Hypothalamus (tissue), 51 donors: ENCODE measurements around the gene AP3B1.

Experiments
- DNase-seq, 51 donors: peaks; one replicate each; lab custom pipeline; 2025; lab: John Stamatoyannopoulos, UW

AP3B1 gene

GRCh38 chr5:78294248-78295034, at the start of gene AP3B1:
Gene AP3B1 (minus strand): TSS chr5:78294698. CDS start chr5:78294579, 119 bp downstream.
- peak; percentile 86 to 99 (median 95) for DNase-seq

- no peak for DNase-seq
These were observed 46.9 kb upstream of the AP3B1 start for GRCh38 chr5:78341440-78341839.

- DNase-seq, result no peak
These were observed 45.3 kb upstream of the AP3B1 start for GRCh38 chr5:78339617-78340436.

GRCh38 chr5:78336698-78337097, 42.2 kb upstream of the AP3B1 start:
- DNase-seq, result no peak

GRCh38 chr5:78335976-78336375, 41.5 kb upstream of the AP3B1 start:
- no peak for DNase-seq

GRCh38 chr5:78334811-78335210, 40.3 kb upstream of the AP3B1 start:
- no peak for DNase-seq

GRCh38 chr5:78331523-78332080, 37.1 kb upstream of the AP3B1 start:
- DNase-seq, result no peak

GRCh38 chr5:78328585-78329173, 34.2 kb upstream of the AP3B1 start:
- no peak for DNase-seq

- DNase-seq, result no peak
These were observed 33.4 kb upstream of the AP3B1 start for GRCh38 chr5:78327761-78328510.

GRCh38 chr5:78326930-78327329, 32.4 kb upstream of the AP3B1 start:
- DNase-seq, result no peak

GRCh38 chr5:78323241-78323640, 28.7 kb upstream of the AP3B1 start:
- DNase-seq, result no peak

- DNase-seq, result peak in 3 of 51 donors; percentile 0 to 35 (median 10)
These were observed 25.9 kb upstream of the AP3B1 start for GRCh38 chr5:78320401-78320800.

GRCh38 chr5:78318337-78318736, 23.8 kb upstream of the AP3B1 start:
- DNase-seq, result no peak

GRCh38 chr5:78317515-78317914, 23.0 kb upstream of the AP3B1 start:
- DNase-seq, result no peak

GRCh38 chr5:78308703-78309102, 14.2 kb upstream of the AP3B1 start:
- DNase-seq, result no peak

- no peak for DNase-seq
These were observed 6.1 kb upstream of the AP3B1 start for GRCh38 chr5:78300464-78301045.

GRCh38 chr5:78295035-78295961, 800 bp upstream of the AP3B1 start:
- DNase-seq, result peak in 16 of 51 donors; percentile 2 to 58 (median 25)

- peak in 3 of 51 donors; percentile 22 to 69 (median 35) for DNase-seq
These were observed 649 bp downstream of the AP3B1 start for GRCh38 chr5:78293851-78294247.

- no peak for DNase-seq
These were observed 2.8 kb downstream of the AP3B1 start for GRCh38 chr5:78291687-78292086.
